ENCODE data around the gene CPNE4. TPM values are rescaled to one million over a fixed set of nuclear protein-coding genes. Genes with fewer than 3 reads are reported as not detected.

The CPNE4 gene
- total and polyA plus RNA-seq, 2 donors from 2014 or later = 0.79 to 1.2 TPM

- no peak overlapping the region for H3K4me3 ChIP-seq (ENCODE audit: low read length in 3 of 3)
- TF ChIP-seq CTCF (IDR thresholded peaks at IDR 0.05; ENCODE audit: borderline replicate concordance, extremely low read depth, insufficient read depth) = peak; percentile 68
These were observed 5.5 kb downstream of the CPNE4 start for GRCh38 chr3:132029182-132029902.

GRCh38 chr3:132022914-132023313 is 11.9 kb downstream of the CPNE4 start:
- Histone ChIP-seq H3K27ac (ENCODE audit: low read depth in 2 of 2, low read length in 2 of 2) (no peak overlapping the region), H3K4me3 (ENCODE audit: low read length in 3 of 3) (no peak overlapping the region), H3K36me3 (ENCODE audit: control insufficient read depth in 2 of 3, insufficient read depth in 3 of 3, low read length in 3 of 3) (no peaks in the 10 kb centered on the region), H3K9me3 (ENCODE audit: control insufficient read depth in 2 of 3, insufficient read depth in 1 of 3, low read length in 3 of 3) (no peaks in the 10 kb centered on the region), H3K9ac (ENCODE audit: low read length in 3 of 3) (no peak overlapping the region), H3K4me1 (ENCODE audit: control insufficient read depth in 2 of 3, insufficient read depth in 2 of 3, low read depth in 1 of 3, low read length in 3 of 3) (no peaks in the 10 kb centered on the region), H3K27me3 (ENCODE audit: control insufficient read depth, insufficient read depth, low read length) (no peaks in the 10 kb centered on the region)
- DNase-seq (peak in 2 of 5 donors; percentile 41 to 64), FAIRE-seq (no peak)
- TF ChIP-seq CTCF (IDR thresholded peaks at IDR 0.05; ENCODE audit: borderline replicate concordance, extremely low read depth, insufficient read depth) = no peak
- intact Hi-C loops (cut with DNase I) = no loop called here

More at GRCh38 chr3:132029182-132029902, 5.5 kb downstream of the CPNE4 start:
- no peaks in the 10 kb centered on the region for H3K36me3 ChIP-seq (ENCODE audit: control insufficient read depth in 2 of 3, insufficient read depth in 3 of 3, low read length in 3 of 3)
- H3K27ac ChIP-seq (ENCODE audit: low read depth in 2 of 2, low read length in 2 of 2) = no peak overlapping the region
- H3K27me3 ChIP-seq (ENCODE audit: control insufficient read depth, insufficient read depth, low read length) = peaks cover 2% of the 10 kb centered on the region
- H3K9ac ChIP-seq (ENCODE audit: low read length in 3 of 3) = no peak overlapping the region
- H3K9me3 ChIP-seq (ENCODE audit: control insufficient read depth in 2 of 3, insufficient read depth in 1 of 3, low read length in 3 of 3) = no peaks in the 10 kb centered on the region
- DNase-seq (peak; percentile 86 to 92 (median 88)), FAIRE-seq (no peak)
- intact Hi-C loops (cut with DNase I) = no loop called here
- H3K4me1 ChIP-seq (ENCODE audit: control insufficient read depth in 2 of 3, insufficient read depth in 2 of 3, low read depth in 1 of 3, low read length in 3 of 3) = peaks cover 0 to under 1% (median 0%) of the 10 kb centered on the region in 3 donors

GRCh38 chr3:132020058-132020457 is 14.8 kb downstream of the CPNE4 start:
- Histone ChIP-seq H3K27me3 (ENCODE audit: control insufficient read depth, insufficient read depth, low read length) (no peaks in the 10 kb centered on the region), H3K36me3 (ENCODE audit: control insufficient read depth in 2 of 3, insufficient read depth in 3 of 3, low read length in 3 of 3) (no peaks in the 10 kb centered on the region)
- intact Hi-C loops (cut with DNase I) = no loop called here

More at GRCh38 chr3:132020058-132020457, 14.8 kb downstream of the CPNE4 start:
- no peak for TF ChIP-seq CTCF (IDR thresholded peaks at IDR 0.05; ENCODE audit: borderline replicate concordance, extremely low read depth, insufficient read depth)
- H3K4me1 ChIP-seq (ENCODE audit: control insufficient read depth in 2 of 3, insufficient read depth in 2 of 3, low read depth in 1 of 3, low read length in 3 of 3) = no peaks in the 10 kb centered on the region
- FAIRE-seq = no peak
- H3K9ac ChIP-seq (ENCODE audit: low read length in 3 of 3) = no peak overlapping the region
- no peak overlapping the region for H3K4me3 ChIP-seq (ENCODE audit: low read length in 3 of 3)
- no peak overlapping the region for H3K27ac ChIP-seq (ENCODE audit: low read depth in 2 of 2, low read length in 2 of 2)
- no peak for DNase-seq
- no peaks in the 10 kb centered on the region for H3K9me3 ChIP-seq (ENCODE audit: control insufficient read depth in 2 of 3, insufficient read depth in 1 of 3, low read length in 3 of 3)

Measured in kidney (tissue), 14 donors.